Hepatocyte (in vitro differentiated cells): ENCODE data around the gene AXIN2.

Experiments
- EZH2 ChIP-seq: fragments of 200-600 bp; sonication (generic); IDR thresholded peaks from 2 replicates; pipeline ENCODE4 v1.6.1; 2016; ENCODE audit warnings: antibody characterized with exemption, mild to moderate bottlenecking, borderline replicate concordance
- TF ChIP-seq, protein P1 (sequence below): fragments of 200-600 bp; sonication (generic); IDR thresholded peaks from 2 replicates; pipeline ENCODE4 v1.5.1; 2016; ENCODE audit warnings: antibody characterized with exemption, mild to moderate bottlenecking; ENCODE audit not compliant: poor library complexity

DNA sequence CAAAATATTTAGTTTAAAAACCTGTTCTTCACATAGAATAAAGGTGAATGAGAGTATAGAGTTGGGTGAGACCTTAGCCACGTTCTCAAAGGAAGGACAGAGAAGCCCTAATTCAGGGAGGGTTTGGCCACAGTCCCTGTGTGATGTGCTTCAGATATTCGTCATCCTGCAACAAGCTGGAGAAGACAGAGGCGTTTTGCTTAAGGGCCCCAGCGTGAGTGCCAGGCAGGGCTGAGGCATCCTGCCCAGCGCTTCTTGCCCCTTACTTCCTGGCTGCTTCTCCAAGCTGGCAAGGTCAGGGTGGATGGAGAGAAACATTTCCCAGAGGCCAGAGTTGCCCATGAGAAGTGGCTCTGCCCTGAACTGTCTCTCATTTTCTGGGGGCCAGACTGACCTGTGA is 46.9 kb downstream of the AXIN2 start:
- TF ChIP-seq, protein P1, sequence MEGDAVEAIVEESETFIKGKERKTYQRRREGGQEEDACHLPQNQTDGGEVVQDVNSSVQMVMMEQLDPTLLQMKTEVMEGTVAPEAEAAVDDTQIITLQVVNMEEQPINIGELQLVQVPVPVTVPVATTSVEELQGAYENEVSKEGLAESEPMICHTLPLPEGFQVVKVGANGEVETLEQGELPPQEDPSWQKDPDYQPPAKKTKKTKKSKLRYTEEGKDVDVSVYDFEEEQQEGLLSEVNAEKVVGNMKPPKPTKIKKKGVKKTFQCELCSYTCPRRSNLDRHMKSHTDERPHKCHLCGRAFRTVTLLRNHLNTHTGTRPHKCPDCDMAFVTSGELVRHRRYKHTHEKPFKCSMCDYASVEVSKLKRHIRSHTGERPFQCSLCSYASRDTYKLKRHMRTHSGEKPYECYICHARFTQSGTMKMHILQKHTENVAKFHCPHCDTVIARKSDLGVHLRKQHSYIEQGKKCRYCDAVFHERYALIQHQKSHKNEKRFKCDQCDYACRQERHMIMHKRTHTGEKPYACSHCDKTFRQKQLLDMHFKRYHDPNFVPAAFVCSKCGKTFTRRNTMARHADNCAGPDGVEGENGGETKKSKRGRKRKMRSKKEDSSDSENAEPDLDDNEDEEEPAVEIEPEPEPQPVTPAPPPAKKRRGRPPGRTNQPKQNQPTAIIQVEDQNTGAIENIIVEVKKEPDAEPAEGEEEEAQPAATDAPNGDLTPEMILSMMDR, result no peak
- TF ChIP-seq EZH2, result no peak
